HEK293 (cell line): ENCODE data around the gene APOL4.
"Not testable (repeated sequence)": the region's sequence is repeated elsewhere in the genome, so short reads cannot be mapped to it uniquely, and the experiment has no call there.

ENCODE experiments used
- CTCF ChIA-PET: fragments of 350-600 bp; formaldehyde crosslinking; extraction: SDS; loops from one replicate; lab custom pipeline; 2021; ENCODE audit warnings: antibody characterized with exemption; lab: Yijun Ruan, JAX
- POLR2A ChIA-PET: fragments of 300-600 bp; formaldehyde crosslinking; extraction: SDS; loops from one replicate; lab custom pipeline; 2020; ENCODE audit warnings: antibody characterized with exemption, inconsistent platforms; lab: Yijun Ruan, JAX
- H3K27ac ChIP-seq: fragments of 200-500 bp; sonication (Bioruptor generic); 2 replicates; pipeline ENCODE4 v1.5.1; 2014; ENCODE audit warnings: low read depth, low read length, control low read depth, inconsistent platforms; ENCODE audit errors: extremely low read depth
- H3K36me3 ChIP-seq, 2 experiments: fragments of 200-500 bp in 1 of 2; sonication (Bioruptor generic) in 1 of 2; 1 replicate in 1 of 2; 2 replicates in 1 of 2; pipeline ENCODE4 v1.5.1; 2014 to 2017; ENCODE audit warnings: inconsistent platforms in 2 of 2, low read length in 2 of 2; ENCODE audit not compliant: control insufficient read depth in 2 of 2, insufficient read depth in 1 of 2
- H3K4me1 ChIP-seq: fragments of 200-500 bp; sonication (Bioruptor generic); 2 replicates; pipeline ENCODE4 v1.5.1; 2014; ENCODE audit warnings: mild to moderate bottlenecking, low read length, inconsistent platforms; ENCODE audit not compliant: control insufficient read depth, insufficient read depth
- H3K4me3 ChIP-seq: 2 replicates; pipeline ENCODE4 v1.5.1; 2011; ENCODE audit warnings: low read depth, mild to moderate bottlenecking, control low read depth, low read length, moderate library complexity
- H3K9me3 ChIP-seq: fragments of 200-500 bp; sonication (Bioruptor generic); 2 replicates; pipeline ENCODE4 v1.5.1; 2014; ENCODE audit warnings: low read depth, low read length, inconsistent platforms; ENCODE audit not compliant: control insufficient read depth, insufficient read depth
- CTCF ChIP-seq: fragments of 450-650 bp; formaldehyde crosslinking; IDR thresholded peaks from 2 replicates; pipeline ENCODE4 v1.5.1; 2016; ENCODE audit warnings: missing biosample characterization, missing genetic modification characterization
- GLIS1 ChIP-seq: fragments of 450-650 bp; formaldehyde crosslinking; IDR thresholded peaks from 2 replicates; pipeline ENCODE4 v1.5.1; 2016; ENCODE audit warnings: missing biosample characterization, missing genetic modification characterization
- REST ChIP-seq: fragments of 450-650 bp; formaldehyde crosslinking; IDR thresholded peaks from 2 replicates; pipeline ENCODE4 v1.5.1; 2016; ENCODE audit warnings: missing biosample characterization, missing genetic modification characterization
- SCRT1 ChIP-seq: fragments of 450-650 bp; formaldehyde crosslinking; IDR thresholded peaks from 2 replicates; pipeline ENCODE4 v1.5.1; 2016; ENCODE audit warnings: missing biosample characterization, missing genetic modification characterization, borderline replicate concordance
- SCRT2 ChIP-seq: fragments of 450-650 bp; formaldehyde crosslinking; IDR thresholded peaks from 2 replicates; pipeline ENCODE4 v1.5.1; 2016; ENCODE audit warnings: missing biosample characterization, missing genetic modification characterization
- SP3 ChIP-seq: fragments of 450-650 bp; formaldehyde crosslinking; IDR thresholded peaks from 2 replicates; pipeline ENCODE4 v1.5.1; 2016; ENCODE audit warnings: missing biosample characterization, missing genetic modification characterization
- ZBTB17 ChIP-seq: fragments of 450-650 bp; formaldehyde crosslinking; IDR thresholded peaks from 2 replicates; pipeline ENCODE4 v1.5.1; 2016; ENCODE audit warnings: missing biosample characterization, missing genetic modification characterization
- ZNF184 ChIP-seq: fragments of 450-650 bp; IDR thresholded peaks from 2 replicates; pipeline ENCODE4 v1.5.1; 2018; ENCODE audit warnings: missing biosample characterization, mild to moderate bottlenecking, missing genetic modification characterization
- ZNF580 ChIP-seq: fragments of 450-650 bp; formaldehyde crosslinking; IDR thresholded peaks from 2 replicates; pipeline ENCODE4 v1.5.1; 2016; ENCODE audit warnings: missing biosample characterization, missing genetic modification characterization
- ZNF585B ChIP-seq: fragments of 450-650 bp; formaldehyde crosslinking; IDR thresholded peaks from 2 replicates; pipeline ENCODE4 v1.5.1; 2016; ENCODE audit warnings: missing biosample characterization, missing genetic modification characterization
- ZNF621 ChIP-seq: fragments of 450-650 bp; formaldehyde crosslinking; IDR thresholded peaks from 2 replicates; pipeline ENCODE4 v1.5.1; 2017; ENCODE audit warnings: missing biosample characterization, missing genetic modification characterization
- ZNF626 ChIP-seq: fragments of 450-650 bp; sonication (Bioruptor Pico); formaldehyde crosslinking; IDR thresholded peaks from 2 replicates; pipeline ENCODE4 v1.5.1; 2018; ENCODE audit warnings: missing biosample characterization, missing genetic modification characterization, inconsistent platforms
- ZNF707 ChIP-seq: fragments of 450-650 bp; formaldehyde crosslinking; IDR thresholded peaks from 2 replicates; pipeline ENCODE4 v1.5.1; 2016; ENCODE audit warnings: missing biosample characterization, missing genetic modification characterization
- ZNF791 ChIP-seq: fragments of 450-650 bp; formaldehyde crosslinking; IDR thresholded peaks from 2 replicates; pipeline ENCODE4 v1.5.1; 2016; ENCODE audit warnings: missing biosample characterization, missing genetic modification characterization
- ZNF843 ChIP-seq: fragments of 450-650 bp; formaldehyde crosslinking; IDR thresholded peaks from 2 replicates; pipeline ENCODE4 v1.5.1; 2016; ENCODE audit warnings: missing biosample characterization, missing genetic modification characterization
- ZSCAN30 ChIP-seq: fragments of 450-650 bp; IDR thresholded peaks from 2 replicates; pipeline ENCODE4 v1.5.1; 2018; ENCODE audit warnings: missing biosample characterization, mild to moderate bottlenecking, missing genetic modification characterization, moderate library complexity

The APOL4 gene

GRCh38 chr22:36204001-36204631 is 2.5 kb upstream of the APOL4 start:
- ChIA-PET CTCF (interaction anchor here (0.7 to 3.0 kb wide), 5 partner anchors 9 to 890 kb away, joined by 3 to 13 read pairs (median 3); no protein-coding TSS in a partner anchor), POLR2A (interaction anchor here (0.7 to 1.5 kb wide), 3 partner anchors 8 to 618 kb away, joined by 3 to 4 read pairs (median 3); no protein-coding TSS in a partner anchor)
- Histone ChIP-seq H3K4me1 (no peaks in the 10 kb centered on the region), H3K36me3 (no peaks in the 10 kb centered on the region), H3K9me3 (no peaks in the 10 kb centered on the region), H3K4me3 (no peak overlapping the region), H3K27ac (no peak overlapping the region)
- TF ChIP-seq ZNF843 (tag by site-specific recombination) (no peak), ZNF621 (tag by site-specific recombination) (no peak)

GRCh38 chr22:36203441-36203840 is 1.8 kb upstream of the APOL4 start:
- H3K27ac ChIP-seq, H3K9me3 ChIP-seq, H3K4me1 ChIP-seq, H3K4me3 ChIP-seq, H3K36me3 ChIP-seq, POLR2A ChIA-PET: not testable (repeated sequence)
- CTCF ChIA-PET = interaction anchor here (0.6 to 3.0 kb wide), 5 partner anchors 18 to 83 kb away, joined by 3 to 13 read pairs (median 3); no protein-coding TSS in a partner anchor

- H3K4me3 ChIP-seq, H3K4me1 ChIP-seq, POLR2A ChIA-PET: not testable (repeated sequence)
- CTCF ChIA-PET = interaction anchor here (0.6 to 3.0 kb wide), 6 partner anchors 19 to 409 kb away, joined by 3 to 13 read pairs (median 3); no protein-coding TSS in a partner anchor
- TF ChIP-seq ZNF184 (tag by site-specific recombination) (peak; percentile 97), SCRT1 (peak; percentile 71; the same call in 1 of the 2 replicates), ZBTB17 (peak; percentile 34; the same call in 1 of the 2 replicates), ZSCAN30 (peak; percentile 54; the same call in 1 of the 2 replicates), SCRT2 (peak; percentile 95)
- TF ChIP-seq, all 188 proteins: peak for 5; not testable (repeated sequence) for 183
- H3K9me3 ChIP-seq, H3K36me3 ChIP-seq, H3K27ac ChIP-seq: not testable (repeated sequence)
These were observed 1.3 kb upstream of the APOL4 start for GRCh38 chr22:36202906-36203305.

- H3K4me3 ChIP-seq, H3K27ac ChIP-seq, H3K4me1 ChIP-seq, POLR2A ChIA-PET, H3K36me3 ChIP-seq, H3K9me3 ChIP-seq: not testable (repeated sequence)
- CTCF ChIA-PET = interaction anchor here (0.6 to 1.5 kb wide), 3 partner anchors 12 to 146 kb away, joined by 3 to 4 read pairs (median 3); no protein-coding TSS in a partner anchor
These were observed 584 bp downstream of the APOL4 start for GRCh38 chr22:36201025-36201424.

- ChIA-PET POLR2A (no interaction called here), CTCF (interaction anchor here (1.1 to 1.2 kb wide), 2 partner anchors 76 to 77 kb away, joined by 3 to 6 read pairs; no protein-coding TSS in a partner anchor)
These were observed 2.5 kb downstream of the APOL4 start for GRCh38 chr22:36199001-36199551.

More at GRCh38 chr22:36199001-36199551, 2.5 kb downstream of the APOL4 start:
- Histone ChIP-seq H3K9me3 (no peaks in the 10 kb centered on the region), H3K36me3 (no peaks in the 10 kb centered on the region), H3K4me3 (no peak overlapping the region), H3K27ac (no peak overlapping the region), H3K4me1 (no peaks in the 10 kb centered on the region)
- 0 out of 2 replicates have a peak, but pooled peaks have one; percentile 36 for TF ChIP-seq CTCF (tag by site-specific recombination)
- no peak for TF ChIP-seq ZNF580 (tag by site-specific recombination)
- no peak for TF ChIP-seq ZNF791 (tag by site-specific recombination)
- TF ChIP-seq REST = peak; percentile 60
- no peak for TF ChIP-seq ZNF585B (tag by site-specific recombination)
- no peak for TF ChIP-seq ZNF626 (tag by site-specific recombination)
- no peak for TF ChIP-seq SP3 (tag by site-specific recombination)
- TF ChIP-seq ZNF707 = no peak
- TF ChIP-seq GLIS1 = no peak
